SK-N-SH (cell line): ENCODE measurements around the gene SFT2D1. TPM values are rescaled to one million over a fixed set of nuclear protein-coding genes. Genes with fewer than 3 reads are reported as not detected.

Experiments used
- CTCF ChIA-PET: fragments of 300-600, 350-600 bp; formaldehyde crosslinking; extraction: SDS; loops from one replicate; lab custom pipeline; 2021; lab: Yijun Ruan, JAX
- POLR2A ChIA-PET: fragments of 350-600 bp; sonication (Branson Sonifier 250); formaldehyde crosslinking; extraction: SDS; loops from one replicate; lab custom pipeline; 2020; ENCODE audit warnings: antibody characterized with exemption, inconsistent platforms; lab: Yijun Ruan, JAX
- DNase-seq: peaks from one replicate; pipeline ENCODE4 v3.0.0; 2012
- H2AFZ ChIP-seq: fragments of 200-600 bp; sonication (generic); 2 replicates; pipeline ENCODE4 v1.8.1; 2016; ENCODE audit warnings: antibody characterized with exemption, mild to moderate bottlenecking, low read depth
- H3F3A ChIP-seq: fragments of 200-600 bp; sonication (generic); replicated peaks from 2 replicates; pipeline ENCODE3; 2016; ENCODE audit warnings: antibody characterized with exemption, mild to moderate bottlenecking; ENCODE audit not compliant: insufficient read depth
- H3K27ac ChIP-seq, 2 experiments: fragments of 200-500 bp in 1 of 2; fragments of 200-600 bp in 1 of 2; sonication (Bioruptor generic) in 1 of 2; sonication (generic), shearing (Covaris generic) in 1 of 2; 2 replicates each; pipeline versions ENCODE4 v1.5.1 to v1.6.1; 2014 to 2016; ENCODE audit warnings: low read depth in 2 of 2, inconsistent platforms in 1 of 2, low read length in 1 of 2, mild to moderate bottlenecking in 1 of 2, mixed read lengths in 1 of 2
- H3K27me3 ChIP-seq: fragments of 200-600 bp; sonication (generic), shearing (Covaris generic); 2 replicates; pipeline ENCODE4 v1.6.1; 2016; ENCODE audit warnings: mixed run types; ENCODE audit not compliant: insufficient read depth
- H3K36me3 ChIP-seq, 2 experiments: fragments of 200-500 bp in 1 of 2; fragments of 200-600 bp in 1 of 2; sonication (Bioruptor generic) in 1 of 2; sonication (generic) in 1 of 2; replicated peaks in 1 of 2; 2 replicates each; pipeline versions ENCODE3 to v1.5.1; 2014 to 2016; ENCODE audit warnings: low read length in 1 of 2, mild to moderate bottlenecking in 1 of 2; ENCODE audit not compliant: insufficient read depth in 2 of 2, control insufficient read depth in 1 of 2
- H3K4me1 ChIP-seq, 2 experiments: fragments of 200-500 bp in 1 of 2; fragments of 200-600 bp in 1 of 2; sonication (Bioruptor generic) in 1 of 2; sonication (generic), shearing (Covaris generic) in 1 of 2; 2 replicates each; pipeline versions ENCODE4 v1.5.1 to v1.6.1; 2014 to 2016; ENCODE audit warnings: low read depth in 1 of 2, low read length in 1 of 2, mixed run types in 1 of 2; ENCODE audit not compliant: insufficient read depth in 2 of 2, control insufficient read depth in 1 of 2
- H3K4me2 ChIP-seq: fragments of 200-600 bp; sonication (generic), shearing (Covaris generic); 2 replicates; pipeline ENCODE4 v1.6.1; 2017; ENCODE audit warnings: mixed run types
- H3K4me3 ChIP-seq, 2 experiments: fragments of 200-500 bp in 1 of 2; fragments of 200-600 bp in 1 of 2; sonication (Bioruptor generic) in 1 of 2; sonication (generic), shearing (Covaris generic) in 1 of 2; 2 replicates each; pipeline versions ENCODE4 v1.5.1 to v1.8.1; 2014 to 2016; ENCODE audit warnings: low read depth in 2 of 2, inconsistent platforms in 1 of 2, low read length in 1 of 2, mild to moderate bottlenecking in 1 of 2, mixed read lengths in 1 of 2, moderate library complexity in 1 of 2
- H3K79me2 ChIP-seq: fragments of 200-600 bp; sonication (generic); 2 replicates; pipeline ENCODE4 v1.8.1; 2017; ENCODE audit warnings: mild to moderate bottlenecking; ENCODE audit not compliant: insufficient read depth
- H3K9ac ChIP-seq: fragments of 200-600 bp; sonication (generic); 2 replicates; pipeline ENCODE4 v1.6.1; 2017; ENCODE audit warnings: mixed run types
- H3K9me2 ChIP-seq: fragments of 200-600 bp; sonication (generic); 2 replicates; pipeline ENCODE4 v1.6.1; 2017; ENCODE audit warnings: mixed run types
- H3K9me3 ChIP-seq: fragments of 200-600 bp; sonication (generic); 2 replicates; pipeline ENCODE4 v1.6.1; 2017; ENCODE audit warnings: mixed run types, mild to moderate bottlenecking, moderate library complexity
- H4K20me1 ChIP-seq: fragments of 200-600 bp; sonication (generic); 2 replicates; pipeline ENCODE4 v1.6.1; 2017; ENCODE audit warnings: mild to moderate bottlenecking, mixed run types; ENCODE audit not compliant: insufficient read depth
- CTCF ChIP-seq: fragments of 200-600 bp; sonication (generic); IDR thresholded peaks from 2 replicates; pipeline ENCODE4 v1.6.1; 2017; ENCODE audit warnings: antibody characterized with exemption, mild to moderate bottlenecking, moderate library complexity
- EP300 ChIP-seq, 2 experiments: IDR thresholded peaks; 2 replicates each; pipeline versions ENCODE4 v1.4.0 to v1.6.1; 2012; ENCODE audit warnings: borderline replicate concordance in 1 of 2, low read depth in 1 of 2, low read length in 1 of 2
- EZH2phosphoT487 ChIP-seq: fragments of 200-600 bp; sonication (generic); IDR thresholded peaks from 2 replicates; pipeline ENCODE4 v1.6.1; 2017; ENCODE audit warnings: low read depth, mixed run types, mild to moderate bottlenecking, antibody characterized with exemption, moderate library complexity, borderline replicate concordance
- FOSL2 ChIP-seq: IDR thresholded peaks from 2 replicates; pipeline ENCODE4 v1.4.0; 2012; ENCODE audit warnings: low read depth, mild to moderate bottlenecking, moderate library complexity, borderline replicate concordance
- GATA2 ChIP-seq: sonication (generic); formaldehyde crosslinking; IDR thresholded peaks from 2 replicates; pipeline ENCODE4 v1.5.0; 2020; ENCODE audit warnings: mild to moderate bottlenecking, missing genetic modification reagents
- MEF2A ChIP-seq: IDR thresholded peaks from 2 replicates; pipeline ENCODE4 v1.4.0; 2012; ENCODE audit warnings: low read depth, borderline replicate concordance
- NFIC ChIP-seq: IDR thresholded peaks from 2 replicates; pipeline ENCODE4 v1.4.0; 2012; ENCODE audit warnings: borderline replicate concordance
- NRF1 ChIP-seq: IDR thresholded peaks from 2 replicates; pipeline ENCODE4 v1.6.1; 2012; ENCODE audit warnings: low read depth, mild to moderate bottlenecking, low read length
- POLR2AphosphoS5 ChIP-seq: IDR thresholded peaks from 2 replicates; pipeline ENCODE4 v1.6.1; 2012; ENCODE audit warnings: low read depth, low read length
- RXRA ChIP-seq: IDR thresholded peaks from 2 replicates; pipeline ENCODE4 v1.4.0; 2012; ENCODE audit warnings: low read depth, mild to moderate bottlenecking, borderline replicate concordance
- SIN3A ChIP-seq: IDR thresholded peaks from 2 replicates; pipeline ENCODE4 v1.6.1; 2012; ENCODE audit warnings: low read depth, mild to moderate bottlenecking, low read length, moderate library complexity, borderline replicate concordance
- USF1 ChIP-seq: IDR thresholded peaks from 2 replicates; pipeline ENCODE4 v1.4.0; 2012; ENCODE audit warnings: low read depth, borderline replicate concordance
- YY1 ChIP-seq: IDR thresholded peaks from 2 replicates; pipeline ENCODE4 v1.4.0; 2012; ENCODE audit warnings: low read depth, mild to moderate bottlenecking
- ZBTB33 ChIP-seq: IDR thresholded peaks from 2 replicates; pipeline ENCODE4 v1.4.0; 2012; ENCODE audit warnings: low read depth, borderline replicate concordance
- WGBS: methylation state at CpG from one replicate; pipeline ENCODE4 v1.1.6; 2017; ENCODE audit warnings: low lambda C conversion rate; 5-methylcytosine and 5-hydroxymethylcytosine counted together
- polyA plus RNA-seq, 3 experiments: library from polyadenylated mRNA; depleted of rRNA; stranded (reverse); fragments of >200 nt; gene quantifications; 2 replicates each; pipeline ENCODE4 v1.2.3, GENCODE V29; 2012

The SFT2D1 gene
- polyA plus RNA-seq, 1 of the 3 experiments (the other 2 are of a cell fraction), result 131 TPM

- Histone ChIP-seq H2AFZ (no peak overlapping the region), H3K4me3 (no peak overlapping the region), H3K9me3 (no peaks in the 10 kb centered on the region), H4K20me1 (no peaks in the 10 kb centered on the region), H3K79me2 (no peaks in the 10 kb centered on the region), H3K9me2 (no peaks in the 10 kb centered on the region), H3K9ac (no peak overlapping the region), H3K27me3 (peaks cover 28% of the 10 kb centered on the region), H3K4me1 (no peaks in the 10 kb centered on the region), H3K4me2 (no peak overlapping the region), H3F3A (no peaks in the 10 kb centered on the region), H3K36me3 (no peaks in the 10 kb centered on the region), H3K27ac (no peak overlapping the region)
- POLR2A ChIA-PET, result no interaction called here
- WGBS, result 58% methylated on average over 18 of the region's 23 CpGs
- no peak for DNase-seq
- TF ChIP-seq FOSL2 (no peak), SIN3A (no peak), RXRA (no peak), EP300 (IDR thresholded peaks at IDR 0.05; ENCODE audit: borderline replicate concordance in 1 of 2, low read depth in 1 of 2, low read length in 1 of 2) (no peak), GATA2 (CRISPR knock-in tag) (no peak), NFIC (no peak), NRF1 (no peak), POLR2AphosphoS5 (no peak)
- CTCF ChIA-PET, result interaction anchor here (1.1 kb wide), 1 partner anchor 103 kb away, joined by 3 read pairs; no protein-coding TSS in a partner anchor
Observed at GRCh38 chr6:166297606-166298005, 44.7 kb downstream of the SFT2D1 start.

- H3K27ac ChIP-seq, result no peak overlapping the region
- ChIA-PET POLR2A (no interaction called here), CTCF (interaction anchor here (0.9 to 1.2 kb wide), 5 partner anchors 12 to 93 kb away, joined by 3 to 4 read pairs (median 3); no protein-coding TSS in a partner anchor)
- H3K9me2 ChIP-seq, result no peaks in the 10 kb centered on the region
- peaks cover 37% of the 10 kb centered on the region for H3K27me3 ChIP-seq
- H3K36me3 ChIP-seq, result no peaks in the 10 kb centered on the region
- no peaks in the 10 kb centered on the region for H3K79me2 ChIP-seq
- H3K4me3 ChIP-seq, result no peak overlapping the region
- H3K4me2 ChIP-seq, result no peak overlapping the region
- H3F3A ChIP-seq, result no peaks in the 10 kb centered on the region
- no peak overlapping the region for H2AFZ ChIP-seq
- H3K9me3 ChIP-seq, result no peaks in the 10 kb centered on the region
- H3K9ac ChIP-seq, result no peak overlapping the region
- H4K20me1 ChIP-seq, result no peaks in the 10 kb centered on the region
- no peaks in the 10 kb centered on the region for H3K4me1 ChIP-seq
- DNase-seq, result no peak
- 6% methylated on average over 10 of the region's 10 CpGs for WGBS
- TF ChIP-seq SIN3A (no peak), NRF1 (no peak), ZBTB33 (no peak), GATA2 (CRISPR knock-in tag) (no peak), EP300 (IDR thresholded peaks at IDR 0.05; ENCODE audit: borderline replicate concordance in 1 of 2, low read depth in 1 of 2, low read length in 1 of 2) (no peak), CTCF (no peak), USF1 (no peak), MEF2A (no peak), YY1 (no peak), FOSL2 (no peak), EZH2phosphoT487 (no peak), NFIC (no peak)
Observed at GRCh38 chr6:166296035-166296883, 46.1 kb downstream of the SFT2D1 start.
